Hepatocyte (in vitro differentiated cells): ENCODE results near the gene GPC3.

Experiments
- CTCF ChIP-seq: fragments of 200-600 bp; sonication (generic); IDR thresholded peaks from 2 replicates; pipeline ENCODE4 v1.5.1; 2016; ENCODE audit warnings: antibody characterized with exemption, mild to moderate bottlenecking; ENCODE audit not compliant: poor library complexity
- EZH2phosphoT487 ChIP-seq: fragments of 200-600 bp; sonication (generic); IDR thresholded peaks from one replicate; pipeline ENCODE4 v1.6.1; 2018; ENCODE audit warnings: antibody characterized with exemption, mild to moderate bottlenecking, low read depth, moderate library complexity; ENCODE audit not compliant: unreplicated experiment, severe bottlenecking

- TF ChIP-seq CTCF (no peak), EZH2phosphoT487 (no peak)
These were observed 174.5 kb downstream of the GPC3 start for GRCh38 chrX:133810925-133811324.
